HAP-1 (cell line): ENCODE results near the gene EPSTI1.
"Not testable (repeated sequence)": the region's sequence is repeated elsewhere in the genome, so short reads cannot be mapped to it uniquely, and the experiment has no call there.

Experiments
- DNase-seq, 2 experiments: peaks; one replicate each; pipeline ENCODE4 v3.0.0-alpha.2; 2016 to 2020; ENCODE audit warnings: low spot score in 2 of 2
- H3K27me3 ChIP-seq: fragments of 250-450 bp; sonication (Bioruptor Pico); 2 replicates; pipeline ENCODE4 v1.5.1; 2020; ENCODE audit warnings: low read depth, mild to moderate bottlenecking, moderate library complexity
- H3K36me3 ChIP-seq: fragments of 250-450 bp; sonication (Bioruptor Pico); replicated peaks from 2 replicates; pipeline ENCODE4 v1.5.1; 2020; ENCODE audit warnings: mild to moderate bottlenecking
- H3K4me1 ChIP-seq: fragments of 250-450 bp; sonication (Bioruptor Pico); 2 replicates; pipeline ENCODE4 v1.5.1; 2020; ENCODE audit warnings: mild to moderate bottlenecking
- H3K4me3 ChIP-seq: fragments of 250-450 bp; sonication (Bioruptor Pico); 2 replicates; pipeline ENCODE4 v1.5.1; 2020; ENCODE audit warnings: mild to moderate bottlenecking, moderate library complexity
- H3K9me3 ChIP-seq: fragments of 250-450 bp; sonication (Bioruptor Pico); 2 replicates; pipeline ENCODE4 v1.5.1; 2020; ENCODE audit warnings: mild to moderate bottlenecking, moderate library complexity
- in situ Hi-C: fragments of 300-500 bp; cut with MboI; formaldehyde crosslinking; loops from 3 replicates; pipeline ENCODE4 v1.14.3; 2020; ENCODE audit warnings: low sequenced_read_pairs, inconsistent platforms, mixed read lengths

The EPSTI1 gene

GRCh38 chr13:42883771-42884467, 108.1 kb downstream of the EPSTI1 start:
- no peak overlapping the region for H3K4me3 ChIP-seq

DNA sequence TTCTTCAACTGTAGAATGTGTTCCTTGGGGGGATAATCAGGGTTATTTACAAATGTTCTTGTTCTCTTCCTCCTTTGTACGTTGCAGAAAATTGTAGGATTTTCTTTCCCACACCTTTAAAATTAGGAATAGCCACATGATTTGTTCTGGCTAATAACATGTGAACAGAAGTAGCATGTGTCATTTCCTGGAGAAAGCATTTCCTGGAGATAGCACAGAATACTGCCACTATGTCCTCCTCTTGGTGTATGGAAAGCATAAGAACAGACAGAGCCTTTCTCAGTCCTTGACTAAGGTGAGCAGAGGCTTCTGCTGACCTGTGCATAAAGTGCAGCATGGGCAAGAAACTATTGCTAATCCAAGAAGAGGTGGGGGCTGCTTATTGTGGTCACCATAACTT, 108.9 kb downstream of the EPSTI1 start:
- no peak for DNase-seq
- Histone ChIP-seq H3K27me3 (no peaks in the 10 kb centered on the region), H3K4me3 (no peak overlapping the region), H3K9me3 (no peaks in the 10 kb centered on the region), H3K4me1 (no peaks in the 10 kb centered on the region), H3K36me3 (no peaks in the 10 kb centered on the region)
- in situ Hi-C loops = no loop called here

More at GRCh38 chr13:42883771-42884467, 108.1 kb downstream of the EPSTI1 start:
- no peaks in the 10 kb centered on the region for H3K36me3 ChIP-seq
- H3K9me3 ChIP-seq = no peaks in the 10 kb centered on the region
- DNase-seq = peak; percentile 58 to 82
- H3K27me3 ChIP-seq = no peaks in the 10 kb centered on the region
- in situ Hi-C loops = no loop called here
- H3K4me1 ChIP-seq = no peaks in the 10 kb centered on the region

GRCh38 chr13:42880056-42880605, 111.9 kb downstream of the EPSTI1 start:
- H3K4me1 ChIP-seq = no peaks in the 10 kb centered on the region
- H3K36me3 ChIP-seq = no peaks in the 10 kb centered on the region
- in situ Hi-C loops = no loop called here
- no peak for DNase-seq
- H3K9me3 ChIP-seq = no peaks in the 10 kb centered on the region
- no peak overlapping the region for H3K4me3 ChIP-seq
- H3K27me3 ChIP-seq = no peaks in the 10 kb centered on the region

- DNase-seq = no peak
- in situ Hi-C loops = no loop called here
Measured at GRCh38 chr13:42878721-42879120, 113.3 kb downstream of the EPSTI1 start.

DNA sequence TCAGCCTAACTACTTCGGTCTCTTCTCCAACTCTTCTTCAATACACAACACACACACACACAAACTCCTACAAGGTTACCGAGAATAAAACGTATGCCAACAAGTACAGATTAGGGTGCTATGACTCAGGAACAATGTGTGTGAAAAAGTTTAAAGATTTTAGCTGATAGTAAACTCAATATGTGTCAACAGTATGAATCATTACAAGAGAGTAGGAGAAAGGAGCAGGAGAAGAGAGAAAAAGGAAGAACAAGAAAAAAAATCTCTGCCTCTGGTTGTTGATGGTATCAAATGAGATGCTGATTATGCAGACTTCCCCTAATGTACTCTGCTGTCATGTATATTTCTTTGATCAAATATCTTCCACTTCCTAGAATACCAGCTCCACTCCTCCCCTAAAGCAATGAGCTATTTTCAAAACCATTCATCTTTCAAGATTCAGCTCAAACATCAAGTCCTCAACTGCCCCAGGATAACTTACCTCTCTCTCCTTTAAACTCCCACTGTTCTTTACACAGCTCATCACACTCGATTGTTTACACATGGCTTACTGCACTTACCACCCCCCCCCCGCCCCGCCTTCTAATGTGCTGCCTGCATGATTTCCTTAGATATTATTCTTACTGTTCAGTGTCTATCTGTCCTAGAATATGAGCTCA, 115.0 kb downstream of the EPSTI1 start:
- Histone ChIP-seq H3K36me3 (no peaks in the 10 kb centered on the region), H3K4me1 (no peaks in the 10 kb centered on the region), H3K9me3 (no peaks in the 10 kb centered on the region), H3K27me3 (no peaks in the 10 kb centered on the region), H3K4me3 (no peak overlapping the region)
- no peak for DNase-seq
- in situ Hi-C loops = no loop called here

More at GRCh38 chr13:42878721-42879120, 113.3 kb downstream of the EPSTI1 start:
- Histone ChIP-seq H3K36me3 (no peaks in the 10 kb centered on the region), H3K4me3 (no peak overlapping the region), H3K9me3 (no peaks in the 10 kb centered on the region), H3K27me3 (no peaks in the 10 kb centered on the region), H3K4me1 (no peaks in the 10 kb centered on the region)

DNA sequence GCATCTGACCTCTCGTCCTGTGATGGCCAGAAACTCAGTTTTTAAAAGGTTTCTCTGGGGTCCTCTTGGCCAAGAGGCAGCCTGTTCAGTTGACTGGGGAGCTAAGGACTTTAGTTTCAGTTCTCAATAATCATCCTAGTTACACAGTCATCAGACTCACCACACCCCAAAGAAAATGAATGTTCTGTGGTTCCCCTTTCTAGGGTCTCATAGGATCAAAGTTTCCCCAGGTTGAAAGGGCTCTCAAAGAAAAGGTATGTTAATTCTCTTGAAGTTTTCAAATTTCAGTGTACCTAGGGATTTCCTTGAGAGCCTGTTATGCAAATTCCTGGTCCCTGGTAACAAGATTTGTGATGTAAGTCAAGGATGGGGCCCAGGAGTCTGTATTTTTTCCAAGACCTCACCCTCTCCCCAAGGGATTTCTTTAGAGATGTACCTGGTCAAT, 115.7 kb downstream of the EPSTI1 start:
- no peak overlapping the region for H3K4me3 ChIP-seq
- no peaks in the 10 kb centered on the region for H3K4me1 ChIP-seq
- no peaks in the 10 kb centered on the region for H3K9me3 ChIP-seq
- H3K27me3 ChIP-seq = no peaks in the 10 kb centered on the region
- no peak for DNase-seq
- in situ Hi-C loops = no loop called here
- no peaks in the 10 kb centered on the region for H3K36me3 ChIP-seq

DNA sequence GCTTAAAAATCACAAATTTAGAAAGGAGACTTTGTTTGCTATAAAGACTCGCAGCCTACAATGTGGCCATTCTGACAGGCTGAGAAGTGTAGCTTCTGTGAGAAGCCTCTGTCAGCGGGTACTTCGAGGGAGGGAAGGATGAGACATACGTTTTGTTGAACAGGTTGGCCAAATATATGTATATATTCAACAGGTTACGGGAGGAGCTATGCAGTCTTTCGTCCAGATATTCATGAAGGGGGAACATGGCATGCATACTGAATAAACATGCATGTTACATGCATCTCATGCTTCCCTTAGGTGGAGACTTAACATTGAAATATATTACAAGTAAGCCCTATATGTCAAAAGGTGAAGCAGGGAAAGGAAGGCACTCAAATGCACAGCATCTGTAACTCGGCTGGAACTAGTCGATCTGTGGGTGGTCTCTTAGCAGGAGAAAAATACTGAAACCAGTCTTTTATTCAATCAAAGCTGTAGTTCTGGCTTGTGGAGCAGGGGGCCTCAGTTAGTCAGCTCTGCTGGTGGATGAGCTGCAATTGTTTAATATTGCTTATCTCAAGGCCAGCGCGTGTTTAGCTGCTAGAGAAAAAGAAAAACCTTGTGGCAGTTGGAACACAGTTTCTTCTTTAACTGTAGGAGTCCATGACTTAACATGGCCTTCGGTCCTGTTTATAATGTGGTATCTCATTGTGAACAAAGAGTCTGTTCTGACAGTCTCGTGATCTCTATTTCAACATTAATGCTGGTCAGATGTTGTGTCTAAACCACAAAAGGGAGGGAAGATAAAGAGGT, 116.4 kb downstream of the EPSTI1 start:
- H3K4me3 ChIP-seq = no peak overlapping the region
- no peaks in the 10 kb centered on the region for H3K4me1 ChIP-seq
- no peaks in the 10 kb centered on the region for H3K27me3 ChIP-seq
- in situ Hi-C loops = no loop called here
- no peaks in the 10 kb centered on the region for H3K36me3 ChIP-seq
- peak; percentile 19 to 29 for DNase-seq
- no peaks in the 10 kb centered on the region for H3K9me3 ChIP-seq

DNA sequence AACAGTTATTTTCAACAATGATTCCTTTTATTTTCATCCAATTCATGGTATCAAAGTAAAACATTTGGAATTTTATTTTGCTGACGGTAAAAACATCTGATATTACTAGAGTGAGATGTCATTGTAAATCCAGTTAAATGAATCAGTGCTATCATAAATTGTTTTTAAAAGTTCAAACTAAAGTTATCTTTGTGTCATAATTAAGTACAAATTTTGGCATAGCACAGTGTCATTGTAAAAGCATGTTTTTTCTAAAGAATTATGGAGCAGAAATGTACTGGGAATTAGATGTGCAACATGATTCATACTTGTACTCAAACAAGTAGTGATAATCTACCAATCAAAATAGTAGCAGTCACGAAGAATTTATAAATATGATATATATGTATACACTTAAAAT, 117.8 kb downstream of the EPSTI1 start:
- H3K4me3 ChIP-seq = no peak overlapping the region
- H3K27me3 ChIP-seq = no peaks in the 10 kb centered on the region
- in situ Hi-C loops = no loop called here
- H3K36me3 ChIP-seq = no peaks in the 10 kb centered on the region
- no peaks in the 10 kb centered on the region for H3K4me1 ChIP-seq
- DNase-seq = no peak
- no peaks in the 10 kb centered on the region for H3K9me3 ChIP-seq

DNA sequence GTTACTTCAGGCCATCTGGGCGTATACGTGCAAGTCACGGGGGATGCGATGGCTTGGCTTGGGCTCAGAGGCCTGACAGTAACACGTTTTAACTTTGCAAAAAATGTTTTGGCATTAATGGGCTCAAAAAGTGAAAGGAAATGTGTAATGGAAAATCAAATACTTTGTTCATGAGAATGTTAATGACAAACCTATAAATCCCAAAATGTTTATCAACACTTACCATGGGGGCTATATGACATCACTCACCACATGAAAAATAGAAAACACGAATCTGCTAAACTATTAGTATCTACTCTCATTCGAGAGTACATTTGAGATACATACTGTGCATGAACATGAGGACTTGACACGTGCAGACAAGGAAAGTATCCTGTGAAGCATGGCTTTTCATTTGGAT, 119.0 kb downstream of the EPSTI1 start:
- in situ Hi-C loops = no loop called here
- no peaks in the 10 kb centered on the region for H3K27me3 ChIP-seq
- no peaks in the 10 kb centered on the region for H3K9me3 ChIP-seq
- H3K4me3 ChIP-seq = no peak overlapping the region
- no peaks in the 10 kb centered on the region for H3K36me3 ChIP-seq
- DNase-seq = no peak
- no peaks in the 10 kb centered on the region for H3K4me1 ChIP-seq

- peaks cover 3% of the 10 kb centered on the region; the same call in 1 of the 2 replicates for H3K4me1 ChIP-seq
- H3K4me3 ChIP-seq = no peak overlapping the region
- H3K36me3 ChIP-seq = no peaks in the 10 kb centered on the region
- no peaks in the 10 kb centered on the region for H3K9me3 ChIP-seq
- in situ Hi-C loops = no loop called here
- no peak for DNase-seq
- no peaks in the 10 kb centered on the region for H3K27me3 ChIP-seq
Measured at GRCh38 chr13:42867232-42867631, 124.8 kb downstream of the EPSTI1 start.

DNA sequence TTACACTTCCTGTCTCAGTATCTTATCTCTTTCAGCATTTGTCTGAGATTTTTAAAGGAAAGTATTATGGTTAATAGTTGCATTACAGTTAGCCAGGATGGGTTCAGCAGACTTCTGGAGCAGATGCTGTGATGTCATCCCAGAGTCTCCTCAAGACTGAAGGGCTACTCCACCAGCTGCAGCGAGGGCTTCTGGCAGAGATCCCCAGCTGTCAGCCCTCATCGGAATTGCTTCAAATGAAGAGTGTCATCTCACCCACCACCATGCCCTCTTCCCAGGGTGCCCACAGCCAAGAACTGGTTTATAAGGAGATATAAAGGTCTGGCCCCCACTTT, 126.3 kb downstream of the EPSTI1 start:
- peaks cover 3% of the 10 kb centered on the region; the same call in 1 of the 2 replicates for H3K4me1 ChIP-seq
- no peaks in the 10 kb centered on the region for H3K9me3 ChIP-seq
- H3K4me3 ChIP-seq = no peak overlapping the region
- in situ Hi-C loops = no loop called here
- DNase-seq = no peak
- peaks cover 1% of the 10 kb centered on the region; the same call in 1 of the 2 replicates for H3K27me3 ChIP-seq
- H3K36me3 ChIP-seq = no peaks in the 10 kb centered on the region

GRCh38 chr13:42864952-42865767, 126.9 kb downstream of the EPSTI1 start:
- no peak for DNase-seq
- in situ Hi-C loops = no loop called here
- no peaks in the 10 kb centered on the region for H3K9me3 ChIP-seq
- H3K27me3 ChIP-seq = peaks cover 7% of the 10 kb centered on the region
- no peak overlapping the region for H3K4me3 ChIP-seq
- H3K4me1 ChIP-seq = peaks cover 3% of the 10 kb centered on the region; the same call in 1 of the 2 replicates
- H3K36me3 ChIP-seq = no peaks in the 10 kb centered on the region

GRCh38 chr13:42862370-42862769, 129.7 kb downstream of the EPSTI1 start:
- H3K9me3 ChIP-seq, H3K36me3 ChIP-seq, in situ Hi-C loops, H3K4me1 ChIP-seq, H3K4me3 ChIP-seq, DNase-seq: not testable (repeated sequence)
- H3K27me3 ChIP-seq = peaks cover 16% of the 10 kb centered on the region
